Gastroesophageal sphincter (tissue), 3 donors: ENCODE data around the gene NPSR1.

Experiments
- CTCF ChIP-seq, 4 experiments: fragments of 200-600 bp in 2 of 4; fragments of 450-650 bp in 2 of 4; sonication (generic) in 1 of 4; IDR thresholded peaks; one replicate each; pipeline ENCODE4 v1.5.1; 2017 to 2019; ENCODE audit warnings: antibody characterized with exemption in 4 of 4, mild to moderate bottlenecking in 2 of 4, moderate library complexity in 2 of 4
- EP300 ChIP-seq: sonication (generic); formaldehyde crosslinking; IDR thresholded peaks from one replicate; pipeline ENCODE4 v1.6.1; 2017; ENCODE audit warnings: antibody characterized with exemption, mild to moderate bottlenecking
- POLR2AphosphoS5 ChIP-seq: sonication (generic); formaldehyde crosslinking; IDR thresholded peaks from one replicate; pipeline ENCODE4 v1.6.1; 2017; ENCODE audit warnings: antibody characterized with exemption

GRCh38 chr7:34718867-34719266 lies 60.8 kb downstream of the NPSR1 start:
- TF ChIP-seq EP300 (no peak), POLR2AphosphoS5 (no peak), CTCF (IDR thresholded peaks at IDR 0.05) (no peak)
